Stimulated activated CD8-positive, alpha-beta memory T cell treated with anti-CD3 and anti-CD28 coated beads, Interleukin-15, amount 100 ng/mL, for 24 hours (primary cell): ENCODE results near the gene ZNF521.

ENCODE experiments used
- DNase-seq: peaks from one replicate; pipeline ENCODE4 v3.0.0-alpha.2; 2020; ENCODE audit warnings: low read depth

ZNF521 gene

GRCh38 chr18:25123438-25124232 lies 228.3 kb downstream of the ZNF521 start:
- DNase-seq = no peak

GRCh38 chr18:25121442-25121841 lies 230.5 kb downstream of the ZNF521 start:
- DNase-seq = no peak

- no peak for DNase-seq
These were observed 238.4 kb downstream of the ZNF521 start for GRCh38 chr18:25113566-25113965.

- no peak for DNase-seq
These were observed 239.0 kb downstream of the ZNF521 start for GRCh38 chr18:25112821-25113434.

- no peak for DNase-seq
These were observed 240.3 kb downstream of the ZNF521 start for GRCh38 chr18:25111377-25112288.

- no peak for DNase-seq
These were observed 242.5 kb downstream of the ZNF521 start for GRCh38 chr18:25109484-25109883.

GRCh38 chr18:25103468-25104155 lies 248.4 kb downstream of the ZNF521 start:
- no peak for DNase-seq

GRCh38 chr18:25102662-25103061 lies 249.3 kb downstream of the ZNF521 start:
- DNase-seq = no peak

GRCh38 chr18:25100418-25100817 lies 251.5 kb downstream of the ZNF521 start:
- DNase-seq = no peak

- DNase-seq = no peak
These were observed 252.1 kb downstream of the ZNF521 start for GRCh38 chr18:25099895-25100294.

GRCh38 chr18:25097569-25098056 lies 254.4 kb downstream of the ZNF521 start:
- no peak for DNase-seq

- DNase-seq = no peak
These were observed 254.9 kb downstream of the ZNF521 start for GRCh38 chr18:25097057-25097456.

GRCh38 chr18:25093141-25093540 lies 258.8 kb downstream of the ZNF521 start:
- no peak for DNase-seq

- DNase-seq = no peak
These were observed 262.5 kb downstream of the ZNF521 start for GRCh38 chr18:25089470-25089869.

GRCh38 chr18:25086876-25087275 lies 265.1 kb downstream of the ZNF521 start:
- DNase-seq = no peak

- no peak for DNase-seq
These were observed 271.0 kb downstream of the ZNF521 start for GRCh38 chr18:25081001-25081400.

- no peak for DNase-seq
These were observed 271.8 kb downstream of the ZNF521 start for GRCh38 chr18:25080211-25080610.

- DNase-seq = no peak
These were observed 273.8 kb downstream of the ZNF521 start for GRCh38 chr18:25077944-25078723.

GRCh38 chr18:25077038-25077943 lies 274.7 kb downstream of the ZNF521 start:
- no peak for DNase-seq

- no peak for DNase-seq
These were observed 276.2 kb downstream of the ZNF521 start for GRCh38 chr18:25075783-25076182.
